PFSK-1 (cell line): ENCODE measurements around the gene HLA-C.

Source experiments
- POLR2AphosphoS5 ChIP-seq: IDR thresholded peaks from 2 replicates; pipeline ENCODE4 v1.6.1; 2012; ENCODE audit warnings: low read depth, mild to moderate bottlenecking, control low read depth, low read length, moderate library complexity
- SIN3A ChIP-seq: IDR thresholded peaks from 2 replicates; pipeline ENCODE4 v1.6.1; 2012; ENCODE audit warnings: mild to moderate bottlenecking, low read length, moderate library complexity, borderline replicate concordance; ENCODE audit not compliant: insufficient read depth
- TAF1 ChIP-seq: IDR thresholded peaks from 2 replicates; pipeline ENCODE4 v1.6.1; 2012; ENCODE audit warnings: low read length, control low read depth, borderline replicate concordance; ENCODE audit not compliant: insufficient read depth
- TF ChIP-seq, protein P1 (sequence below), 2 experiments: IDR thresholded peaks; 2 replicates each; pipeline versions ENCODE4 v1.6.1 to v1.8.0; 2011 to 2012; ENCODE audit warnings: low read depth in 2 of 2, low read length in 2 of 2, control low read depth in 1 of 2, inconsistent platforms in 1 of 2, mild to moderate bottlenecking in 1 of 2, moderate library complexity in 1 of 2; ENCODE audit not compliant: insufficient read depth in 1 of 2

DNA sequence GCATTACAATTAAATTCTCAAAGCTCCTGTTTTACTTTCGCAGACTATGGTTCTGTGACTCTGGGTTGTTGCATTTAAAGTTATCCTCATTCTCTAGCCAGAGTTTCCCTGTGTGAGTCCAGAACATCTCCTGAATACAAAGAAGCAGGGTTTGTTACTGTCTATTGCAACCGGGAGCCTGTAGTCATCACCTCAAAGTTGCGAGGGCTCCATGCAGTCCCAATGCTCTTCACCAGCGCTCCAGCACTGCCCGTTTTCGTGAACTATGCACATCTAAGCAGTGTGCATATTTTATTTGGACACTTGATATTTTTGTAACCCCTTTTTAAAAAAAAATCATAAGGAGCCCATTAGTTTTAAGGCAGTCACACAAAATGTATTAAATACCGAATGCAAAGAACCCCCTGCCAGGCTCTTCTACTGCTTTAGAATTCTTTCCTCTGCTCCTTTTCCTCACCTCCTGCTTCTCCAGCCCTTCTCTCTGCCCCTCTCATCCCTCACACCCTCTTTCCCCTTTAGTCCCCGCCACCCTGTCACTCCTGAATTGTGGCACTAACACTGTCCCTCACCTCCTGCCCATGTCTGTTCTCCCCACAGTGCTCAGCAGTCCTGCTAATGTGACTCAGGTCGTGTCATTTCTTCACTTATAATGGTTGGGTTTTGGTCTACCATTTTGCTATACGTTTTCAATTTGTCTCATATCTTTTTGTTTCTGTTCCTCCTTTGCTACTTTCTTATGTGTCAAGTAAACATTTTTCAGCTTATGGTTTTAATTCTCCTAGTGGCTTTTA lies 1.1 kb upstream of the HLA-C start:
- TF ChIP-seq, protein P1, sequence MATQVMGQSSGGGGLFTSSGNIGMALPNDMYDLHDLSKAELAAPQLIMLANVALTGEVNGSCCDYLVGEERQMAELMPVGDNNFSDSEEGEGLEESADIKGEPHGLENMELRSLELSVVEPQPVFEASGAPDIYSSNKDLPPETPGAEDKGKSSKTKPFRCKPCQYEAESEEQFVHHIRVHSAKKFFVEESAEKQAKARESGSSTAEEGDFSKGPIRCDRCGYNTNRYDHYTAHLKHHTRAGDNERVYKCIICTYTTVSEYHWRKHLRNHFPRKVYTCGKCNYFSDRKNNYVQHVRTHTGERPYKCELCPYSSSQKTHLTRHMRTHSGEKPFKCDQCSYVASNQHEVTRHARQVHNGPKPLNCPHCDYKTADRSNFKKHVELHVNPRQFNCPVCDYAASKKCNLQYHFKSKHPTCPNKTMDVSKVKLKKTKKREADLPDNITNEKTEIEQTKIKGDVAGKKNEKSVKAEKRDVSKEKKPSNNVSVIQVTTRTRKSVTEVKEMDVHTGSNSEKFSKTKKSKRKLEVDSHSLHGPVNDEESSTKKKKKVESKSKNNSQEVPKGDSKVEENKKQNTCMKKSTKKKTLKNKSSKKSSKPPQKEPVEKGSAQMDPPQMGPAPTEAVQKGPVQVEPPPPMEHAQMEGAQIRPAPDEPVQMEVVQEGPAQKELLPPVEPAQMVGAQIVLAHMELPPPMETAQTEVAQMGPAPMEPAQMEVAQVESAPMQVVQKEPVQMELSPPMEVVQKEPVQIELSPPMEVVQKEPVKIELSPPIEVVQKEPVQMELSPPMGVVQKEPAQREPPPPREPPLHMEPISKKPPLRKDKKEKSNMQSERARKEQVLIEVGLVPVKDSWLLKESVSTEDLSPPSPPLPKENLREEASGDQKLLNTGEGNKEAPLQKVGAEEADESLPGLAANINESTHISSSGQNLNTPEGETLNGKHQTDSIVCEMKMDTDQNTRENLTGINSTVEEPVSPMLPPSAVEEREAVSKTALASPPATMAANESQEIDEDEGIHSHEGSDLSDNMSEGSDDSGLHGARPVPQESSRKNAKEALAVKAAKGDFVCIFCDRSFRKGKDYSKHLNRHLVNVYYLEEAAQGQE (IDR thresholded peaks at IDR 0.05; ENCODE audit: insufficient read depth in 1 of 2, low read depth in 2 of 2, low read length in 2 of 2) = no peak
- TF ChIP-seq POLR2AphosphoS5 (no peak), SIN3A (no peak), TAF1 (no peak)
